Endodermal cell (in vitro differentiated cells): ENCODE results near the gene EDN1. TPM values are rescaled to one million over a fixed set of nuclear protein-coding genes. Genes with fewer than 3 reads are reported as not detected.

Experiments used
- DNase-seq: peaks from one replicate; pipeline ENCODE4 v3.0.0-alpha.2; 2017
- H3K27ac ChIP-seq: 2 replicates; pipeline ENCODE4 v1.5.1; 2013; ENCODE audit warnings: mild to moderate bottlenecking, low read depth, low read length, moderate library complexity
- H3K27me3 ChIP-seq: 2 replicates; pipeline ENCODE4 v1.6.1; 2013; ENCODE audit warnings: mild to moderate bottlenecking, low read length, moderate library complexity; ENCODE audit not compliant: insufficient read depth, control insufficient read depth, poor library complexity, severe bottlenecking
- H3K36me3 ChIP-seq: 2 replicates; pipeline ENCODE4 v1.7.0; 2013; ENCODE audit warnings: mild to moderate bottlenecking, low read length, moderate library complexity; ENCODE audit not compliant: control insufficient read depth, insufficient read depth
- H3K4me1 ChIP-seq: one replicate; pipeline ENCODE4 v1.7.0; 2013; ENCODE audit warnings: low read length; ENCODE audit not compliant: control insufficient read depth, insufficient read depth
- H3K4me3 ChIP-seq: 2 replicates; pipeline ENCODE4 v1.5.1; 2013; ENCODE audit warnings: mild to moderate bottlenecking, low read length, moderate library complexity
- H3K9ac ChIP-seq: 2 replicates; pipeline ENCODE4 v1.6.1; 2013; ENCODE audit warnings: mild to moderate bottlenecking, low read length, moderate library complexity; ENCODE audit not compliant: poor library complexity, severe bottlenecking; ENCODE audit errors: extremely low read depth
- H3K9me3 ChIP-seq: 2 replicates; pipeline ENCODE4 v1.6.1; 2013; ENCODE audit warnings: mild to moderate bottlenecking, low read length, moderate library complexity; ENCODE audit not compliant: control insufficient read depth
- H3K27ac Mint-ChIP-seq: 2 replicates; pipeline ENCODE4 v1.8.0; 2020; ENCODE audit warnings: mixed read lengths
- H3K27me3 Mint-ChIP-seq: 2 replicates; pipeline ENCODE4 v1.8.0; 2021; ENCODE audit warnings: mild to moderate bottlenecking, mixed read lengths; ENCODE audit not compliant: insufficient read depth
- H3K36me3 Mint-ChIP-seq: 2 replicates; pipeline ENCODE4 v1.8.0; 2020; ENCODE audit warnings: low read depth, mixed read lengths
- H3K4me1 Mint-ChIP-seq: 2 replicates; pipeline ENCODE4 v1.8.0; 2020; ENCODE audit warnings: mixed read lengths
- H3K4me3 Mint-ChIP-seq: 2 replicates; pipeline ENCODE4 v1.8.0; 2020; ENCODE audit warnings: mild to moderate bottlenecking, moderate library complexity, mixed read lengths
- H3K9me3 Mint-ChIP-seq: 2 replicates; pipeline ENCODE4 v1.8.0; 2020; ENCODE audit warnings: mild to moderate bottlenecking, mixed read lengths
- CTCF ChIP-seq: fragments of 200-600 bp; sonication (generic); conservative IDR thresholded peaks from 2 replicates; pipeline ENCODE4 v1.5.0; 2021; ENCODE audit warnings: antibody characterized with exemption, mild to moderate bottlenecking
- WGBS, 2 experiments: methylation state at CpG; one replicate each; pipeline versions ENCODE4 v1.1.5 to v1.1.7; 2013; ENCODE audit warnings: missing lambda C conversion rate in 2 of 2, mixed read lengths in 1 of 2; ENCODE audit not compliant: insufficient coverage in 1 of 2, insufficient read length in 1 of 2; 5-methylcytosine and 5-hydroxymethylcytosine counted together
- total RNA-seq, 2 donors: library from RNA; stranded (reverse); fragmentation: NEBNext Ultra II Directional in 1 of 2; extraction: Animal tissue kit (Norgen Biotek cat#: 25700) in 1 of 2; gene quantifications; 2 replicates in 1 of 2; 3 replicates in 1 of 2; pipeline ENCODE4 v1.2.1, GENCODE V29; 2021

Gene EDN1
- total RNA-seq, 2 donors from 2014 or later = 0.27 to 0.46 TPM

DNA sequence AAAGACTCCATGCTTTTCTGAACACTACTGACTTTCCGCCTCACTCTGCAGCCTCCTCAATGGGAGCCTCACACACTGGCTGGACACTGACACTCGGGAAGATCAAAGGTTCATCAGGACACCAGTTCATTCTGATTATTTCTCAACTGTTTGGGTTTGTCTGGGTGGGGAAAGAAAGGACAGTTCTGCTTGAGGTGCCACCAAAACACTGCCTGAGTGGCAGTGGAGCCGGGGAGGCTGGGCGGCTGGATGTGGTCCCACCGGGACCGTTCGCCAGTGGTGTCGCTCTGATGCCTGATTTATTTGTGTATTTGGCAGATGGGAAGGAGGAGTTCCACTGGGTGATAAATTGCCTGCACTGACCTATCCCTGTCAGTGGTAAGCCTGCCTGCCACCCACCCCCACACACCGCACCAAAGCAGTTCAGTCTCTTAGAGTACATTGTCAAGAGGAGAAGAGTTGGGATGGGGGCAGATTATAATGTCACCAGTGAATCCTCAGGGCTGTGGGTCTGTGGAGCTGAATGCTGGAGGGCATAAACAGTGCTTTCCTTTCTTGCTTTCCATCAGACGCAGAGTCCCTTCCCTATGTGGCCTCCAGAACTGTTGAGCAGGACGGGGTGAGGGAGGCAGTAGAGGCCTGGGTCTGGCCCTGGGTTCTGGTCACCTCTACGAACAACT, 49.8 kb downstream of the EDN1 start:
- no peak overlapping the region for H3K27ac ChIP-seq
- no peak for DNase-seq
- H3K4me3 Mint-ChIP-seq = no peak overlapping the region
- peaks cover 6% of the 10 kb centered on the region for H3K4me1 ChIP-seq
- no peaks in the 10 kb centered on the region for H3K36me3 Mint-ChIP-seq
- WGBS, 2 experiments = 95 to 96% methylated on average over 7 to 12 of the region's 12 CpGs
- no peak for TF ChIP-seq CTCF
- no peak overlapping the region for H3K4me3 ChIP-seq
- H3K27me3 Mint-ChIP-seq = peaks cover 44% of the 10 kb centered on the region
- no peak overlapping the region for H3K27ac Mint-ChIP-seq
- no peaks in the 10 kb centered on the region for H3K9me3 Mint-ChIP-seq
- no peaks in the 10 kb centered on the region for H3K9me3 ChIP-seq
- no peaks in the 10 kb centered on the region for H3K36me3 ChIP-seq
- no peak overlapping the region for H3K9ac ChIP-seq
- H3K4me1 Mint-ChIP-seq = peaks cover 15% of the 10 kb centered on the region
- H3K27me3 ChIP-seq = peaks cover 9% of the 10 kb centered on the region

GRCh38 chr6:12340488-12340818, 50.3 kb downstream of the EDN1 start:
- H3K4me3 Mint-ChIP-seq = no peak overlapping the region
- 95 to 100% methylated on average over 4 to 6 of the region's 6 CpGs for WGBS, 2 experiments
- no peaks in the 10 kb centered on the region for H3K36me3 ChIP-seq

DNA sequence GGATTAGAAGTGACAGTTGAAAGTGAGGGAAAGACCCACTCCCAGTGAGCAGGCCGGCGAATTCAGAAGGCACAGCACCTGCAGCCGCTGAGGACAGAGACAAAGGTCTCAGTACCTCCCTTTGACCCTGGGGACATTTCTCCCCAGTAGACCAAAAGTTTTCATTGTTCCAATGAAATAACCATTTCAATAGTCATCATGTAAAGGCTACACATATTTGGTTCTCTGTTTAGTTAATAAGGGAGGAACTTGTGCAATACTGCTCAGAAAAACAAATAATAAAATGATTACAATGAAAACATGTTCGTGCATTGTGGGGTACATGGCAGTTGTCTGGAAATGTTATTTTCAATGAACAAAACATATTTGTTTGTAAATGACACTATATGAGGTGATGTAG, 52.5 kb downstream of the EDN1 start:
- Mint-ChIP-seq H3K27ac (no peak overlapping the region), H3K4me3 (no peak overlapping the region), H3K4me1 (peaks cover 4% of the 10 kb centered on the region), H3K27me3 (peaks cover 50% of the 10 kb centered on the region), H3K9me3 (no peaks in the 10 kb centered on the region), H3K36me3 (no peaks in the 10 kb centered on the region)
- WGBS, 2 experiments = 58 to 77% methylated on average over 2 to 4 of the region's 4 CpGs
- H3K27me3 ChIP-seq = peaks cover 9% of the 10 kb centered on the region
- DNase-seq = no peak
- H3K9ac ChIP-seq = no peak overlapping the region
- peaks cover 3% of the 10 kb centered on the region for H3K4me1 ChIP-seq
- H3K36me3 ChIP-seq = no peaks in the 10 kb centered on the region
- TF ChIP-seq CTCF = no peak
- H3K4me3 ChIP-seq = no peak overlapping the region
- H3K27ac ChIP-seq = no peak overlapping the region
- H3K9me3 ChIP-seq = no peaks in the 10 kb centered on the region

More at GRCh38 chr6:12340488-12340818, 50.3 kb downstream of the EDN1 start:
- peaks cover 14% of the 10 kb centered on the region for H3K4me1 Mint-ChIP-seq
- H3K4me3 ChIP-seq = no peak overlapping the region
- H3K27ac Mint-ChIP-seq = no peak overlapping the region
- H3K36me3 Mint-ChIP-seq = no peaks in the 10 kb centered on the region
- H3K27ac ChIP-seq = no peak overlapping the region
- no peak for TF ChIP-seq CTCF
- DNase-seq = no peak
- peaks cover 6% of the 10 kb centered on the region for H3K4me1 ChIP-seq
- H3K9me3 ChIP-seq = no peaks in the 10 kb centered on the region
- H3K27me3 ChIP-seq = peaks cover 9% of the 10 kb centered on the region
- H3K9ac ChIP-seq = no peak overlapping the region
- peaks cover 46% of the 10 kb centered on the region for H3K27me3 Mint-ChIP-seq
- H3K9me3 Mint-ChIP-seq = no peaks in the 10 kb centered on the region
